Cortex of kidney (tissue), 1 donor: ENCODE measurements around the gene MID2.
A peak's percentile ranks its signal among the peaks of the same experiment; 100 is the strongest.
"Not testable (repeated sequence)": the region's sequence is repeated elsewhere in the genome, so short reads cannot be mapped to it uniquely, and the experiment has no call there.

Source experiments
- DNase-seq: peaks from one replicate; lab custom pipeline; 2025; lab: John Stamatoyannopoulos, UW

Gene MID2

GRCh38 chrX:107842715-107843400 is 17.2 kb downstream of the MID2 start:
- DNase-seq, result no peak

DNA sequence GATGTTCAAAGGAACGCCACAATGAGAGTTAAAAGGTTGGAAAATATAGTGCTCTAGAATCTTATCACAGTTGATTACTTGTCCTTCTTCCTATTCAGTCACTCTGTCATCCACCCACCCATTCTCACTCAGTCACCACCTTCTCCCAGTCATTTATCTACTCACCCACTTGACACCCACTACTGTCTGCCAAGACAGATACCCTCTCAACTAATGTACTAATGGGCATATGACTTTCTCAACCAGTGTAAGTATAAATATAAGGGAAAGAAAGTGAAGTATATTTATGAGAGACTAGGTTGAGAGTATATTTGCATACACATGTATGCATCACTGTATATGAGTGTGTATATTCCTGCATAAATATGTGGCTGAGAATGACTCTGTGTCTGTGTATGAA is 20.0 kb downstream of the MID2 start:
- DNase-seq, result no peak

- DNase-seq, result no peak
These were observed 22.9 kb downstream of the MID2 start for GRCh38 chrX:107848591-107848990.

DNA sequence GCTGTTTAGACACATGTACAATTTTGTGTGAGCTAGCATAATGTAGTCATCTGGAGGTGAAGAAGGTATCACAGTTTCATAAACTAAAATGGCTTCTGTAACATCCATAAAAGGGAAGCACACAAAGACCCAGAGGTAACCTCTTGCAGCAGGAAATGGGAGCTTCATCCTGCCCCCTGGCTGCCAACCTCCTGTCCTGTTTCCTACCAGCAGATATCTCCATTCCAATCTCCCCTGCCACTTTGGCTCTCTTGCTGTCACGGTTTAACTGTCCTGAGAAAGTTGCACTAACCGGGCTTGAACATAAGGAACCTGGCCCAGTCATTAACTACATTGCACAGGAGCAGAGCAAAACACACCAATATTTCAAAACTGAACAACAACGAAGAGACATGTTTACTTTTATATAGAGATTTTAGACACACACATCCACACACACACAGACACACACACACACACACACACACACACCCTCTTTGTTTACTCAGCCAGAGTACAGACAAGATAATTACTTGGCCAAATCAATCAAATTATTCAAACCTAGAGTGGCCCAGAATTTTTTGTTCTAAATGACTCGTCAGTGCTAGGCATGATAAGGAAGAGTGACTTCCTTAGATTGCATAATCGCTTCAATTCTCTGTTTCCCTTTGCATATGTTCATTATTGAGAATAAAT is 24.2 kb downstream of the MID2 start:
- DNase-seq, result no peak

DNA sequence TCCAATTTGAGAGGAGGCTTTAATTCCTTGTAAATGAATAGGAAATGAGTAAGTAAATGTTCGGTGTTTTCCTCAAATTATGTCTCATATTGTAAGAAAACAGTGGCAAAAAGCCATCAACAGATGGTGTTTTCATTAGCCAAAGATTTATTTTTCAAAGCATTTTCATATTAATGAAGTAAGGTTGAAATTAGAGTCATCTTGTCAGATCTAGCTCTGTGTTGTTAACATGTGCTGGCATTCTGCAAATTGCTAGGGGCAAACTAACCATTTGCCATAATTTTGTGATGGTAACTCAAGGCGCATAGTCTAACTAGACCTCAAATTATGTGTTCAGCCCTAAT is 24.7 kb downstream of the MID2 start:
- no peak for DNase-seq

DNA sequence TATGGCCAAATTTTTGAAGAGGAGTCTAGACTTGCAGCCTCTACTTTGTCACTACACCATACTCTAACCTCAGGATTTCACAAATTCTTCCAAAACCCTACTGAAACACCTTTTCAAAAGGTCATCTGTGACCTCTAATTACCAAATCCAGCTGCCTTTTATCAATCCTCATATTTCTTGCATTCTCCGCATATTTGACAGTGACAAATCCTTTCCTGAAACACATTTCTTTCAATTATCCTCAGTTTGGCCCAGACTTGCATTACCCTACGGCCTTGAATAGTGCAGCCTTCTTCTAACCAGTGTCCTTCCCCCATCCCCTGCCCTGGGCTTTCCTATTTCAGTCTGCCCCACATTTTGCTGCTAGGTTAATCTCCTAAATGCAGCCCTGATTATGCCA is 25.5 kb downstream of the MID2 start:
- no peak for DNase-seq

GRCh38 chrX:107851665-107852064 is 26.0 kb downstream of the MID2 start:
- DNase-seq, result not testable (repeated sequence)

DNA sequence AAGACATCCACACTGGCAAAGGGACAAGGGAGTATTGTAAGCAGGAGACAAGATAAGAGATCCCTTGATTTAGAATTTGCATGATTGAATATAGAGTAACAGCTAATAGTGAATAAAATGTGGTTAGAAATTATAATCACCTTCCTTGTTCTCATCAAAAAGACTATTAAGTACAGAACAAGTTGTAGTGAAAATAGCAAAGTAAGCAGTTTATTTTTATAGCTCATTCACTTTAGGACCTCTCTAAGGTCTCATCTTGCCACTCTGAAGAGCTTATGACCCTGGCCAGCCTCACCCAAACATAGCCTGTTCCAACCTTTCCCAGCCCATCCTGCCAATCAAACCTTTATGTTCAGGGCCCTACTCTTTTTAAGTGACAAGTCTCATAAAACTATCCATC is 30.6 kb downstream of the MID2 start:
- no peak for DNase-seq

DNA sequence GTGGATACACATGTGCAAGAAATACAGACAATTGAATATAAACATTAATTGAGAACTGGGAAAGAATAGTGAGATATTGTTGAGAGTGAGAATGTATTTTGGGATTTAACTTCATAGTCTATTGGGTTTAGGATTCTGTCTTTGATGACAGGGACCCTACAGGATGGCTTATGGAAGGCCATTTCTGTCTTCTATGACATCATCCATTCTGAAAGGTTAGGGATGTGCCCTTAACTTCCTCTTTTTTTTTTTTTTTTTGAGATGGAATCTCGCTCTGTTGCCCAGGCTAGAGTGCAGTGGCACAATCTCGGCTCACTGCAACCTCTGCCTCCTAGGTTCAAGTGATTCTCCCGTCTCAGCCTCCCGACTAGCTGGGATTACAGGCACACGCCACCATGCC is 31.4 kb downstream of the MID2 start:
- DNase-seq, result not testable (repeated sequence)

DNA sequence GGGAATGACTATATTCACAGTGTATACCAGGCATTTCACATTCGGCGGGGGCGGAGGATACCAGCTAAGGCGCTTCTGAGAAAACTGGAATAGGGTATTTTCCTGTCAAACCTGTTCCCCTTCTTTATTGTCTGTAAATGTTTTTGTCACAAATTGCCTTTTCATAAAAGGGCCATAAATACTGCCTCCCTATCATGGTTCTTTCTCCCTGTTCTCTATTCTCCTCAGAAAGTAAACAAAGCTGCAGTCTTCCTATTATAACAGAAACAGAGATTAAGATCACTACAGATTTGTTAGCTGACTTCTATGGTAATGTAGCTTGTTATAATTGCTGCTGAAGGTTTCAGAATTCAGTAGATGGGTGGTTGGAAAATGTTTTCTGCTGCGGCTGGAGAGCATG is 32.2 kb downstream of the MID2 start:
- no peak for DNase-seq

- DNase-seq, result no peak
These were observed 35.4 kb downstream of the MID2 start for GRCh38 chrX:107861056-107861455.

GRCh38 chrX:107871136-107871535 is 45.5 kb downstream of the MID2 start:
- DNase-seq, result peak; percentile 1

DNA sequence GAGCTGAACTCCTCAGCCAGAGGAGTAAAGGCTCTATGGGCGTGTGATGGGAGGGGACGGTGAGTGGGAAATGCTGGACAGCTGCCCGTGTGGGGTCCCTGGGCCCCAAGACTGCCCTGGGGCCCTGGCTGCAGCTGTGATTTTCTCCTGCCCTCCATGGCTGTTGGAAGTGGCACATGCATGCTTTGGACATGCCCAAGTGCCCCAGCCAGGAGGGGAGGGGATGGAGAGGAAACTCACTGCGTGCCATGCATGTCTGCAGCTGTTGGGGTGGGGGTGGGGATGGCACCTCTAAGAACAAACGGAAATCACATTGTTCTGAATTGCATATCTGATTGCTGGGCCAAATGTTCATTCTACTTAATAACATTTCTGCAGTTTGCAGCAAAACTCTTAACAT is 52.4 kb downstream of the MID2 start:
- no peak for DNase-seq

DNA sequence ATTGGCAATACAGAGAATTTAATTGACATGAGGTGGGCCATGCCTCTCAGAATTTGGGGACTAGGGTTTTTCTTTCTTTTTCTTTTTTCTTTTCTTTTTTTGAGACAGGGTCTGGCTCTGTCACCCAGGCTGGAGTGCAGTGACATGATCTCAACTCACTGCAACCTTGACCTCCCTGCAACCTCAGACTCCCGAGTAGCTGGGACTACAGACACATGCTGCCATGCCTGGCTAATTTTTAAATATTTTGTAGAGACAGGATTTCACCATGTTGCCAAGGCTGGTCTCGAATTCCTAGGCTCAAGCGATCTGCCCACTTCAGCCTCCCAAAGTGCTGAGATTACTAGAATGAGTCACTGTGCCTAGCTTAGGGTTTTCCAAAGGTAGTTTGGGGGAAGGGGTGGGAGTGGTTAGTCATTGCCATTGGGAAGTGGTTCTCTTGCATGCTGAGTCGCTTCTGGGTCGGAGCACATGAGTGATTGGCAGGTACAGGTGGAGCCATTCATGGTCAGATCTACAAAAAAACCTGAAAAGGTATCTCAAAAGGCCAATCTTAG is 54.5 kb downstream of the MID2 start:
- DNase-seq, result no peak

DNA sequence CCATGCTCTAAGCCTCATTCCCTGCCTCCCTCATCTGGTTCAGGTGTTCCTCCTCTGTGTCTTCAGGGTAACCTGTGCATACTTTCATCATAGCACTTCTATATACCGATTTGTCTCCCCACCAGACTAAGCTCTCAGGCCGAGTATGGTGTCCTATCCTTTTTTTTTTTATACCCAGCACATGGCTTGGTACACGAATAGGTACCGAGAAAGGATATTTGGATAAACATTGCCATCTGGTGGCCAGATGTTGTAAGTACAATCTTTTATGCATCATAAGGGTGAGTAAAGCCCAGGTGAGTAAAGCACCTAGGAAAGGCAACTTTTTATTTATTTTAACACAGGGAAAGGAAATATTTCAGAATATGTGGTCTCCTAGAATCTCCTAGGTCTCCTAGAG is 68.4 kb downstream of the MID2 start:
- DNase-seq, result no peak

DNA sequence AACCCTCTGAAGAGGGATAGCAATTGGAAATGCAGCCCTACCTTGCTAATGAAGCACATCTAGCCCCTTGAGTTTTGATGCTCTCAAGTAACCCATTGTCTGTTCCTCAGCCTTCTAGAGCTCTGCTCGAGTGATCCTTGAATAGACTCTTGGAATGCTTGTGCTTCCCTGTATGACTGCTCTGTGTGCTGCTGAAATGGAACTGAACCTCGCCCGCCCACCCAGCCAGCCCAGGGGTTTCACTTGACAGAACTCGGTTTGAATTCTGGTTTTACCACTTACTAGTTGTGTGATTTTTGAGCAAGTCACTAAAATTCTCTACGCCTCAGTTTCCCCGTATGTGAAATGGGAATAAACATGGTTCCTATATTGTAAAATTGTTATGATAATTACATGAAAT is 77.1 kb downstream of the MID2 start:
- DNase-seq, result no peak

GRCh38 chrX:107905366-107905765 is 79.7 kb downstream of the MID2 start:
- no peak for DNase-seq

DNA sequence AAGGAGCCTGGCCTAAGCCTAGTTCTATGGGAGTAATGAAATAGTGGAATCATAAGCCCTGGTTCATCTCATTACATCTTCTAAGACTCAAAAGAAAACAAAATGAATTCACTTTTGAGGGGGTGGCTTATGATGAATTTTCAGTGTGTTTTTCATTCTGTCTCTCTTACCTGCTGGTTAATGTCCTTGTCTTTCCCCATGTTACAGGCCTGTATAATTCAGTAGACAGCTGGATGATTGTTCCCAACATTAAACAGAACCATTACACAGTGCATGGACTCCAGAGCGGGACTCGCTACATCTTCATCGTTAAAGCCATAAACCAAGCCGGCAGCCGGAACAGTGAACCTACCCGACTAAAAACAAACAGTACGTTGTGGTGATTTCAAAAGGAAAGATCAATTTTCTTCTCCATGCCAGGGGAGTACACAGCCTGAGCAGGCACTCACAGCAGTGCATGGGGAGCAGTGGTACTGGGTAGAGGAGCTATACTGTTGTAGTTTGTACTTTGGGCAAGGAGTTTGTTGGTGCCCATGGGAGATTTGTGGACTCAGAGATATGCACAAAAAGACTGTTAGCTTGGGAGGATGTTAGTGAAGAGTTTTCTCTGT is 98.6 kb downstream of the MID2 start:
- no peak for DNase-seq

DNA sequence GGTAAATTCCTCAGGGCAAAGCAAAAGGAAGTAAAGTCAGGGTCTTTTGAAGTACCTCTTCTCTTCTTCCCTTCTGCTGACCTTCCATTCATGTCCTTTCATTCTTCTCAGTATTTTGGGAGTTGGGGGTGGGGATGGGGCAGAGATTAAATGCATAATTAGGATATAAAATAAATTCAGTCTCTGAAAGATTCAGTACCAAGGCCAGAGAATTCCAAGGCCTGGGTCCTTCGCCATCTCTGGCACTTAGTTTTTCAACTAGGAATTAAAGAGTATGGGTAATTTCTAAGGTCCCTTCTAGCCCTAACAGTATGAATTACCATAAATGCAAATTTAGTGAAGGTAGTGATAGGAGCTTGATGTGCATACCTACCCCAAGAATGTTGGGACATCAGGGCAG is 108.6 kb downstream of the MID2 start:
- DNase-seq, result no peak

DNA sequence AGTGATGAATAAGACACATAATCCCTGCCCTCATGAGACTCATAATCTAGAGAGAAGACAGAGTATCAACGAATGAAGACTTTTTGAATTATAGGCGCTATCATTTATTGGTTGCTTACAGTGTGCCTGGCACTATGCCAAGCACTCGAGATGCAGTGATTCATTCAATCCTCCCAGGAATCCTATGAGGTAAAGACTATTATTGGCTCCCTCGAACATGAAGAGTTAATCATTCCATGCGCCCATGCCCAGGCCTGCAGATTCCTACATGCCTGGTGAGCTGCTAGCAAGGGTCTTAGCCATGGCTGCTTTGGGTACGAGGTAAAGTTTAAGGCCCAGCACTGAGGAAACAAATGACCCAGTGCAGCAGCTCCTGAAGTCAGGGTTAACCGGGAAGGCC is 109.5 kb downstream of the MID2 start:
- DNase-seq, result no peak

DNA sequence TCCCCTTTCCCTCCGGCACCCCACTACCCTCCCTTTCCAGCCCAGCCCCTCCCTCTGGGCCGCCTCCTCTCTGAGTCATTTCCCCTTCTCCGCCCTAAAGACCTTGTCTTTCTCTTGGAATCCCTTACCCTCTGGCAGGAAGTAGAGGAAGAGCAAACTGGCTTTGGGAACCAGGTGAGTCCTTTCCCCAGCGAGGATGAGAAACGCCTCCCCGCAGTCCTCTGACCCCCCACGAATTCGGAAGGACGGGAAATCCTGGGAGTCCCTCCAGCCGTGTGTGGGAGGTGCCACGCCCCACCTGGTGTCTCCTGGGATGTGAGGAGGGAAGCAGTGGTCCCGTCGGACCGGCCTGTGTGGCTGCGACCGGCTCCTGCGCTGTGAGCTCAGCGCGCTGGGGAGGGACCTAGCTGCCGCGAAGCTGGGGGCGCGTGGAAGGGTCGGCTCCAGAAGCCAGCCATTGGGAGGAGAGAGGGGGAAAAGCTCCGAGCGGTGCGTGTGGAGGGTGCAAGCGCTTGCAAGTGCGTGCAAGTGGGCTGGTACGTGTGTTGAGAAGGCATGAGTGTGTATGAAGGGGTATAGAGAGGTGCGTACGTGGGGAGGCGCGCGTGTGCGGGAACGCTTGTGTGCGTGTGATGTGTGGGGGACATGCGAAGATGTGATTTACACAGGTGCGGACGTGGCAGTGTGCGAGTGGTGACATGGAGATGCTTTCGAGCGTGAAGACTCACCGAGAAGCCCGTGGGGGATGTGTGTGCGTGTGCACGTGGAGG is 110.2 kb downstream of the MID2 start:
- no peak for DNase-seq

DNA sequence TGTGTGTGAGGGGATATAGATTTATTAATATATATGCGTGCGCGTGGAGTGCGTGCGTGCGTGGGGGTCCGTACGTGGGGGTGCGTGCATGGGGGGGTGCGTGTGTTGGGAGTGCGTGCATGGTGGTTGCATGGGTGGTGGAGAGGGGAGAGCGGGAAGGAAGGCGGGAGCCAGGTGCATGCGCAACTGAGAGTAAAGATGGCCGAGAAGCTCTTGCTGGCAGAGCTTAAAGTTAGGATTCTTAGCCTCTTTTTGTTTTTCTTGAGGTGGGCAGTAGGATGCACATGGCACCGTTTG is 110.7 kb downstream of the MID2 start:
- no peak for DNase-seq

- DNase-seq, result no peak
These were observed 114.4 kb downstream of the MID2 start for GRCh38 chrX:107940095-107940494.
